GM18870 (cell line): ENCODE data around the gene CFAP90.

Source experiments
- ATAC-seq: cut with Tn5 transposase; IDR thresholded peaks from one replicate; pipeline ENCODE4 v1.9.1; 2021; ENCODE audit warnings: moderate library complexity; ENCODE audit not compliant: unreplicated experiment

CFAP90 gene

DNA sequence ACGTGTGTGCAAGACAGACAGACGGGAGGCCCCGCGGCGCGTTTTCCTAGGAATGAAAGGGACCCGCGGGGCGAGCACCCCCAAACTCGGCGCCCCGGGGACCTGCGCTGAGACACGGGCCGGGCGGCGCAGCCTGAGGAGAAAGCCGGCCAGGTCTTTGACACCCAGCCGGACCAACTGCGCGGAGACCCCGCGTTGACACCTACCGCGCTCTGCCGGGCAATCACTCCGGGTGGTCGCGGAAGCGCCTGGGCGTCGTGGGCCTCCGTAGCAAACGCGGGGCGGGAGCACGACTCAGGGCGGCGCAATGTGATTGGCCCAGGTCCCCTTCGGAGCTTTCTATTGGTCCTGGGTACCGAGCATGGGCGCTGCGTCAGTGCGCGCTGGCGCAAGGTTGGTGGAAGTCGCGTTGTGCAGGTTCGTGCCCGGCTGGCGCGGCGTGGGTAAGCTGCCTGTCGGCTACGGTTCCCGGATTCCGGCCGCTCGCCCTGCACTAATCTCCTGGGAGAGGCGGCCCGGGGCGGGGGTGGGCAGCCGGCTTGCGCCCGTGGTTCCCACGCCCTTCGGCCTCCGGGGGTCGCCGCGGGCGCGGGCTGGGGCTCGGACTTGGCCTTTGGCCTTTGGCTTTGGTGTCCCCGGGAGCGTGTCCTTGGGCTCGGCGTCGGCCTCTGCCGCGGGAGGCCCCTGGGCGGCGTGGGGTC is 18.0 kb upstream of the CFAP90 start, which contains the start of the genes FASTKD3 and MTRR:
FASTKD3 (minus strand) TSS at position 259 of the 701 bp plus-strand sequence. CDS start 948 bp downstream, outside the sequence.
MTRR (plus strand) TSS at position 376 of the 701 bp plus-strand sequence. CDS start 1,647 bp downstream, outside the sequence.
- peak; percentile 94 for ATAC-seq

GRCh38 chr5:7868427-7868772 is 17.5 kb upstream of the CFAP90 start:
- no peak for ATAC-seq

- no peak for ATAC-seq
These were observed 16.3 kb upstream of the CFAP90 start for GRCh38 chr5:7867260-7867659.

GRCh38 chr5:7866196-7866595 is 15.3 kb upstream of the CFAP90 start:
- no peak for ATAC-seq

GRCh38 chr5:7857926-7858632 is 7.1 kb upstream of the CFAP90 start:
- no peak for ATAC-seq

GRCh38 chr5:7857361-7857760 is 6.4 kb upstream of the CFAP90 start:
- ATAC-seq: no peak

DNA sequence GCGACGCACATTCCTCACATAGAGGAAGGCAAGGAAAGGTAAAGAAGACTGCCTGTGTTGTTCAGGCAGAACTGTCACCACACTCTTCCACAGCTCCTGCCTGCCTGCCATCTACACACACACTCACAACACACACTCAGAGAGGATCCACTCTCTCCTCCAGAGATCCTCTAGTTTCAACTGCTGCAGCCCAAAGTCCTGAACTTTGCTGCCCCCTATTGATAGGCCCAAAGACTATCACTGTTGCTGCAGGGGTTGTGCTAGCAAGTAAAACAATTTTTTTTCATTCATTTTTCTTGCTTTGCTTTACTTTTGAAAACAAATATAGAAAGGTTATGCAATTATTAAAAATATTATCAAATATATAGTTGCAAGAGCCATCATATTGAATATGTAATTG is 5.9 kb upstream of the CFAP90 start:
- ATAC-seq: no peak

- no peak for ATAC-seq
These were observed 4.7 kb upstream of the CFAP90 start for GRCh38 chr5:7855611-7856010.

DNA sequence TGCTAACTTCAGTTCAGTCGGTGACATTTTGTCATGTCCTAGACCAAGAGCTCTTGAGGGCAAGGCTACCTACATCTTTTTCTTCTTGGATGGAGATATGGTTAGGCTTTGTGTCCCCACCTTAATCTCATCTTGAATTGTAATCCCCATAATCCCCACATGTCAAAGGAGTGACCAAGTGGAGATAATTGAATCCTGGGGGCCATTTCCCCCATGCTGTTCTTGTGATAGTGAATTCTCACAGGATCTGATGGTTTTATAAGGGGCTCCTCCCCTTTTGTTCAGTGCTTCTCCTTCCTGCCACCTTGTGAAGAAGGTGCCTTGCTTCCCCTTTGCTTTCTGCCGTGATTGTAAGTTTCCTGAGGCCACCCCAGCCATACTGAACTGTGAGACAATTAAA is 2.1 kb upstream of the CFAP90 start:
- ATAC-seq: no peak

DNA sequence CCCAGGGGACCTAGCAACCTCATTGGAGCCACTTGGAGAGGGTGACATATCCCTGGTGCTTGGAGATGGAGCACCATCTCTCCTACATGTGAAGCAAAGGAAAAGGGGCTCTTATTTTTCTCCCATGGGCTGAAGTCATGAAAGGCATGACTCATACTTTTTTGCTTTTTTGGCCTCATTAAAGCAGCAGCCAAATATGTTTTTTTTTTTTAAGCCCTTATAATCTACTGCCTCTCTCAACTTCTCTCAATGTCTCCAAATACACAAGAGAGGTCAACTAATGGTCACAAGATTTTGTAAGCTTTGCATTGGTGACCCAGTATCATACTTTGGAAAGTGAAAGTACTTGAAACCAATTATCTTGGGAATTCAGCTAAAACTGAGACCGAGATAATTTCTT is 1.6 kb upstream of the CFAP90 start:
- ATAC-seq: no peak

- ATAC-seq: no peak
These were observed 820 bp upstream of the CFAP90 start for GRCh38 chr5:7851617-7852289.

DNA sequence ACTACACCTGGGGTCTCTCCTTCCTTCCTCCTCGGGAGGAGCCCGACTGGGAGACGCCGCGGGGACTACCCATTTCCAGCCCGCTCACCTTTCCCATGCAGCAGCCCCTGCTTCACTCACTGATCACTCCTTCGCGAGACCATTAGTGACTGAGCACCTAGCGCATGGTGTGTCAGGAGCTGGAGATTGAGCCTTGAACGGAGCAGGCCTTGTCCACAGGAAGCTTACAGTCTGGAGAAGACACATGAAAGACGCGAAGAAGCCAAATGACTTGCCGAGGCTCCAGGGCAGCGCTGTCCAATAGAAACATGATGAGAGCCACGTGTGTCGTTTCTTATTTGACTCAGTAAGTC is 283 bp upstream of the CFAP90 start:
- ATAC-seq: no peak

GRCh38 chr5:7849681-7850394 is 1.1 kb downstream of the CFAP90 start:
- ATAC-seq: no peak

DNA sequence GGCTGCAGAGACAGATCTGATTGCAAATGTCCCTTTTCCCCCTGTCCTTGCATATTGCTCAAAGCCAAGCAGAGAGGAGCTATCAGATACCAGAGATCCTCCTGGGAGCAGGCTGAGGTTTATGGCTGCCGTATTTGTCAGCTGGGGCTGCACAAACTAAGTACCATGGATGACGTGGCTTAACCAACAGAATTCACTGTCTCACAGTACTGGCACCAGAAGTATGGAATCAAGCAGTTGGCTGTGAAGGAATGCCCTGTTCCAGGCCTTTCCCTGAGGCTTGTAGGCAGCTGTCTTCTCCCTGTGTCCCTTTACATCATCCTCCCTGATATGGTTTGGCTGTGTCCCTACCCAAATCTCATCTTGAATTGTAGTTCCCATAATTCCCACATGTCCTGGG is 2.6 kb downstream of the CFAP90 start:
- no peak for ATAC-seq

GRCh38 chr5:7846327-7846726 is 4.6 kb downstream of the CFAP90 start:
- ATAC-seq: no peak

DNA sequence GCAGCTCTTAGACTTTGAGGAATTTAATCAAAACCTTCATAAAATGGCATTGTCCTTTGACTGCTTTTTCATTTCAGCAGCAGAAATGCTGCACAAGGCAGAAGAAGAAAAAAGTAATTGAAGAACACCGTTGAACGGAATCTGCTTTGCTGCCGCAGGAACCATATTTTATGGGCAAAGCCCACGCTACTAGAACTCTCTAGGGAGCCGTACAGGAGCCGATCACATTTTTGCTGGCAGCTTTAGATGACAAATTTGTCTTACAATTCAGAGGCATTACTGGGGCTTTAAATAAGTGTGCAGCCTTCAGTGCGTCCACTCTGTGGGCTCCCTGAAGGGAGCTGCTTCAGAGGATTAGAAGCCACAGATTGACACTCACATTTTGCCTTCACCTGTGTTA is 5.4 kb downstream of the CFAP90 start:
- no peak for ATAC-seq

- no peak for ATAC-seq
These were observed 6.0 kb downstream of the CFAP90 start for GRCh38 chr5:7844901-7845300.

- ATAC-seq: no peak
These were observed 8.4 kb downstream of the CFAP90 start for GRCh38 chr5:7842531-7842930.

DNA sequence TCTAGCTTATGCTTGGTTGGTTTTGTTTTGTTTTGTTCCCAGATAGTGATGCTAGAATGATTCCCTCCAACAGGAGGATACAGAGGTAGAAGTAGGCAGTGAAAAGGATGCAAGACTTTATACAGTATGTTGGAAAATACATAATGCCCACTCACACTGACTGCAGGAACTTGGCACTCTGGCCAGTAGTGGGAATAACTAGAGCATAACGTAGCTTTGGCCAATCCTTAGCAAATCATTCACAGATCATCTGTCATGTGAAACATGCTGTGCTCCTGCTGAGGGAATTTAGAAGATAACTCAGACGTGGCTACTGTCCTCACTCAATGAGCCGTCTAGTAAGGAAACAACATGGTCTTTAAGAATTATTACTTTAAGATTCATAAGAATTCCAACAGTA is 13.5 kb downstream of the CFAP90 start:
- ATAC-seq: no peak

DNA sequence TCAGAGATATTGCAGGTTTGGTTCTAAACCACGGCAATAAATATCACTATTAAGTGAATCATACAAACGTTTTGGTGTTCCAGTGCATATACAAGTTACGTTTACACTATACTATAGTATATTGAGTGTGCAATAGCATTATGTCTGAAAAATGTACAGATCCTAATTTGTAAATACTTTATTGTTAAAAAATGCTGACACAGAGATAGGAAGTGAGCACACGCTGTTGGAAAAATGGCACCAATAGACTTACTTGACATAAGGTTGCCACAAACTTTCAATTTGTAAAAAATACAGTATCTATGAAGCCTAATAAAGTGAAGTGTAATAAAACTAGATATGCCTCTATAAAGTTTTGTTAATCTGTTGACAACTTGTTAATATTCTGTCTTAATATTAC is 16.0 kb downstream of the CFAP90 start:
- ATAC-seq: no peak

DNA sequence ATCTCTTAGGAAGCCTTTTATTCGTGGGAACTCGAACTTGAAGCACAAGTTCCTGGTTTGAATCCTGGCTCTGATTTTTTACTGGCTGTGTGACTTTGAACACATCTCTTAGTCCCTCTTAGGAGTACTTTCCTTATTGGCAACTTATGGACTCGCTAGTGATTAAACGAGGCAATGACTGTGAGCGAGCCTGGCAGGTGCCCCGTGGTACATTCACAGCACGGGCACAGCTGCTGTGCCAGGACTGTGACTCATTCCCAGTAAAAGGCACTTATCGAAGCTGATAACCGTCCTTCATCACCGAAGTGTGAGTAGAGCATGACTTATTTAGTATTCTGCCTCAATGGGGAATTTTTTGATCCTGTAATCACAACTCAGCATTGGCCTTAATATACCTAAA is 22.7 kb downstream of the CFAP90 start:
- ATAC-seq: no peak
